ENCODE results near the gene SEMA4A. TPM values are rescaled to one million over a fixed set of nuclear protein-coding genes. Genes with fewer than 3 reads are reported as not detected.

Gene SEMA4A
- total RNA-seq, 3 donors from 2014 or later (not counting 1 experiment from before 2014, with no cell fraction given) = 2.6 to 13.0 (median 7.0) TPM

GRCh38 chr1:156126043-156126629 lies 27.2 kb upstream of the SEMA4A start:
- Mint-ChIP-seq H3K27me3 (ENCODE audit: low read depth in 2 of 2) (peaks cover 2 to 8% of the 10 kb centered on the region in 2 donors), H3K36me3 (no peaks in the 10 kb centered on the region), H3K27ac (peak overlapping the region; percentile 76 to 92), H3K4me3 (peak overlapping the region; percentile 42), H3K4me1 (peaks cover 21 to 55% of the 10 kb centered on the region in 2 donors), H3K9me3 (no peaks in the 10 kb centered on the region)
- TF ChIP-seq, protein P1, sequence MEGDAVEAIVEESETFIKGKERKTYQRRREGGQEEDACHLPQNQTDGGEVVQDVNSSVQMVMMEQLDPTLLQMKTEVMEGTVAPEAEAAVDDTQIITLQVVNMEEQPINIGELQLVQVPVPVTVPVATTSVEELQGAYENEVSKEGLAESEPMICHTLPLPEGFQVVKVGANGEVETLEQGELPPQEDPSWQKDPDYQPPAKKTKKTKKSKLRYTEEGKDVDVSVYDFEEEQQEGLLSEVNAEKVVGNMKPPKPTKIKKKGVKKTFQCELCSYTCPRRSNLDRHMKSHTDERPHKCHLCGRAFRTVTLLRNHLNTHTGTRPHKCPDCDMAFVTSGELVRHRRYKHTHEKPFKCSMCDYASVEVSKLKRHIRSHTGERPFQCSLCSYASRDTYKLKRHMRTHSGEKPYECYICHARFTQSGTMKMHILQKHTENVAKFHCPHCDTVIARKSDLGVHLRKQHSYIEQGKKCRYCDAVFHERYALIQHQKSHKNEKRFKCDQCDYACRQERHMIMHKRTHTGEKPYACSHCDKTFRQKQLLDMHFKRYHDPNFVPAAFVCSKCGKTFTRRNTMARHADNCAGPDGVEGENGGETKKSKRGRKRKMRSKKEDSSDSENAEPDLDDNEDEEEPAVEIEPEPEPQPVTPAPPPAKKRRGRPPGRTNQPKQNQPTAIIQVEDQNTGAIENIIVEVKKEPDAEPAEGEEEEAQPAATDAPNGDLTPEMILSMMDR (IDR thresholded peaks at IDR 0.05) = no peak
- H3K9me3 ChIP-seq (ENCODE audit: control insufficient read depth, insufficient read depth, low read length) = no peaks in the 10 kb centered on the region
- DNase-seq (peak; percentile 69 to 83), ATAC-seq (peak; percentile 35 to 72 (median 43))
- H3K4me1 ChIP-seq (ENCODE audit: control insufficient read depth, insufficient read depth, low read length) = peaks cover 76% of the 10 kb centered on the region
- WGBS (ENCODE audit: insufficient coverage) = 27% methylated on average over 11 of the region's 11 CpGs
- no peak overlapping the region for H3K4me3 ChIP-seq (ENCODE audit: low read length)
- H3K27me3 ChIP-seq (ENCODE audit: control insufficient read depth, insufficient read depth, low read length) = peaks cover 7% of the 10 kb centered on the region
- H3K27ac ChIP-seq (ENCODE audit: low read length) = peak overlapping the region; percentile 69
- intact Hi-C loops (cut with micrococcal nuclease) = loop anchor here (2.0 kb wide), 1 partner anchor 19 kb away; no protein-coding TSS in a partner anchor
- H3K36me3 ChIP-seq (ENCODE audit: control insufficient read depth, insufficient read depth, low read length) = no peaks in the 10 kb centered on the region

DNA sequence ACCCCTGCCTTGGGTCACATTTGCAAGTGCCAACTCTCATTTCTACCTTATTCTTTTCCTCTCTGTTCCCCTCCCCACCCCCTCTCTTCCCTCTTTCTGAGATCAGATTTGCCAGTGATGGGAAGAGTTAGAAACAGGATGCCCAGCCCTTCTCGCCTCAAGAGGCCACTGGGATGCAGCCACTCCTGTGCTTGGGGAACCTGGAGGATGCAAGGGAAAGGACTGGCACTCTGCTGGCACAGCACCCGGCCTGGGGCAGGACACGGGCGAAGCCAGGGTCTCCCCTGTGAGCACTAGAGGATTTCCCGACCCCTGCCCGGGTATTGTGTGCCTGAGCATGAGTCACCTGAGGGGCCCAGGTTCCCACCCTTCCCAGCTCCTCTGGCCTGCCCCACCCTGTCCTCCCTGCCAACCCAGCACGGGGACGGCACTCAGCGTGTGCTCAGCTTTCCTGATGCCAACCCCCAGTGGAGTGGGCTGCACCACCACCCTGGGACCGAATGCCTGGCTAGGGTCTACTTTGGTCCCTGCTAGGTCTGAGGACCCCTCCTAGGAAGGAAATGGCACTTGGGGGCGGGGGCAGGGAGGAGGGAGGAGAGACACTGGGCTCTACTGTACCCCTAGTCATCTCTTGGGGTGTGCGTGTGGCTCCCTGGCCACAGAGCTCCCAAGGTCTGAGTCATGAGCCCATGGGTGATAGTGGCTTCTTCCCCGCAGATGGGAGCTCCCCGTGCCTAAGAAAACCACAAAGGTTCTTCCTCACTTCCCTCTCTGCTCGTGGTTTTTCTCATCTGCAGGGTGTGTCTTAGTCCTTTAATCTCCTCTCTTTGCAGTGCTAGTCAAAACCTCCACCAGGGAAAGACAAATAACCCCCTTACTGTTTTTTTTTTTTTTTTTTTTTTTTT lies 26.5 kb upstream of the SEMA4A start:
- WGBS (ENCODE audit: insufficient coverage) = 36% methylated on average over 15 of the region's 15 CpGs
- H3K27me3 Mint-ChIP-seq (ENCODE audit: low read depth in 2 of 2) = peaks cover 2 to 8% of the 10 kb centered on the region in 2 donors
- DNase-seq (peak; percentile 65 to 93), ATAC-seq (peak; percentile 52 to 77 (median 55))
- no peaks in the 10 kb centered on the region for H3K36me3 ChIP-seq (ENCODE audit: control insufficient read depth, insufficient read depth, low read length)
- H3K9me3 ChIP-seq (ENCODE audit: control insufficient read depth, insufficient read depth, low read length) = no peaks in the 10 kb centered on the region
- intact Hi-C loops (cut with micrococcal nuclease) = loop anchor here (2.0 kb wide), 1 partner anchor 20 kb away; no protein-coding TSS in a partner anchor
- H3K4me1 ChIP-seq (ENCODE audit: control insufficient read depth, insufficient read depth, low read length) = peaks cover 76% of the 10 kb centered on the region
- no peaks in the 10 kb centered on the region for H3K36me3 Mint-ChIP-seq
- TF ChIP-seq, protein P1 (IDR thresholded peaks at IDR 0.05) = no peak
- H3K4me3 Mint-ChIP-seq = peak overlapping the region; percentile 57
- H3K27ac Mint-ChIP-seq = peak overlapping the region; percentile 76 to 92
- H3K27me3 ChIP-seq (ENCODE audit: control insufficient read depth, insufficient read depth, low read length) = peaks cover 7% of the 10 kb centered on the region
- no peaks in the 10 kb centered on the region for H3K9me3 Mint-ChIP-seq
- H3K4me1 Mint-ChIP-seq = peaks cover 21 to 55% of the 10 kb centered on the region in 2 donors
- peak overlapping the region; percentile 69 for H3K27ac ChIP-seq (ENCODE audit: low read length)
- H3K4me3 ChIP-seq (ENCODE audit: low read length) = no peak overlapping the region

DNA sequence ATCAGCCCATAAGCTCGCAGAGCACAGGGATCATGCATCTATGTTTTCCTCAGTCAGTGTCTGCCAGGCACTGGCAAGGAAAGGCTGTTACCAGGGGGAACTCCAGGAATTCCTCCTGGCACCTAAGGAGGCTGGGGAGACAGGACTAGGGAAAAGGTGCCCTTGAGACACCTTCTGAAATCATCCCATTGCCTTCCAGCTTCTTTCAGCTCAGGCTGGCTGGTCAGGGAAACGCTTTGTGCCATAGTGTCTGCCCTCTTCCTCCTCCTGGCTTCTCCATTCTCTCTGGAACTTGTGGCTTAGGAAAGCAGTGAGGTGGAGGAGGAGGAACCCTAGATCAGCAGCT lies 25.1 kb upstream of the SEMA4A start:
- H3K27ac Mint-ChIP-seq = peak overlapping the region; percentile 64 to 92
- 84% methylated on average over 2 of the region's 2 CpGs for WGBS (ENCODE audit: insufficient coverage)
- H3K4me3 Mint-ChIP-seq = no peak overlapping the region
- no peaks in the 10 kb centered on the region for H3K9me3 Mint-ChIP-seq
- H3K27me3 Mint-ChIP-seq (ENCODE audit: low read depth in 2 of 2) = no peaks in the 10 kb centered on the region
- DNase-seq (no peak), ATAC-seq (no peak)
- H3K27me3 ChIP-seq (ENCODE audit: control insufficient read depth, insufficient read depth, low read length) = peaks cover 7% of the 10 kb centered on the region
- intact Hi-C loops (cut with micrococcal nuclease) = no loop called here
- H3K36me3 Mint-ChIP-seq = no peaks in the 10 kb centered on the region
- peaks cover 73% of the 10 kb centered on the region for H3K4me1 ChIP-seq (ENCODE audit: control insufficient read depth, insufficient read depth, low read length)
- H3K27ac ChIP-seq (ENCODE audit: low read length) = no peak overlapping the region
- H3K4me1 Mint-ChIP-seq = peaks cover 21 to 49% of the 10 kb centered on the region in 2 donors
- TF ChIP-seq, protein P1 (IDR thresholded peaks at IDR 0.05) = no peak
- no peaks in the 10 kb centered on the region for H3K36me3 ChIP-seq (ENCODE audit: control insufficient read depth, insufficient read depth, low read length)
- H3K9me3 ChIP-seq (ENCODE audit: control insufficient read depth, insufficient read depth, low read length) = no peaks in the 10 kb centered on the region
- no peak overlapping the region for H3K4me3 ChIP-seq (ENCODE audit: low read length)

All from natural killer cell (primary cell).